ENCODE measurements around the gene ID3. TPM values are rescaled to one million over a fixed set of nuclear protein-coding genes. Genes with fewer than 3 reads are reported as not detected.

Gene ID3
- total and polyA plus RNA-seq, 12 donors = 44.7 to 217 (median 83.4) TPM

DNA sequence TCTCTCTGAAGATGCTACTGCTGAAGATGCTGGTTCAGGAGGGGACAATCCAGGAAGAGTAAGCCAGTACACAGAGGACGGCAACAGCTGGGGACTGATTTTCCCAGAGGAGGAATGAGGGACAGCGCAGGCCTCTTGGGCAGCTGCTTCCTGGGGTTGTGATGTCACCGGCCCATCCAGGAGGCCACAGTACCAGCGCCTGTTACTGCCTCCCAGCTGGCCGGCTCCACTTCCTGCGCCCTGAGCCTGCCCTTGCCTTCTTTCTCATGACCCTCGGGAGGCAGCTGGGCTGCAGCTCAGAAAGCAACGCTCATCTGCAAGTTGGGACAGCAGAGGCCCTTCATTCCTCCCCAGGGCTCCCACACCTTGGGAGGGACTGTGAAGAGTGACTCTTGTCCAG lies 21.9 kb upstream of the ID3 start:
- TF ChIP-seq, protein P1, sequence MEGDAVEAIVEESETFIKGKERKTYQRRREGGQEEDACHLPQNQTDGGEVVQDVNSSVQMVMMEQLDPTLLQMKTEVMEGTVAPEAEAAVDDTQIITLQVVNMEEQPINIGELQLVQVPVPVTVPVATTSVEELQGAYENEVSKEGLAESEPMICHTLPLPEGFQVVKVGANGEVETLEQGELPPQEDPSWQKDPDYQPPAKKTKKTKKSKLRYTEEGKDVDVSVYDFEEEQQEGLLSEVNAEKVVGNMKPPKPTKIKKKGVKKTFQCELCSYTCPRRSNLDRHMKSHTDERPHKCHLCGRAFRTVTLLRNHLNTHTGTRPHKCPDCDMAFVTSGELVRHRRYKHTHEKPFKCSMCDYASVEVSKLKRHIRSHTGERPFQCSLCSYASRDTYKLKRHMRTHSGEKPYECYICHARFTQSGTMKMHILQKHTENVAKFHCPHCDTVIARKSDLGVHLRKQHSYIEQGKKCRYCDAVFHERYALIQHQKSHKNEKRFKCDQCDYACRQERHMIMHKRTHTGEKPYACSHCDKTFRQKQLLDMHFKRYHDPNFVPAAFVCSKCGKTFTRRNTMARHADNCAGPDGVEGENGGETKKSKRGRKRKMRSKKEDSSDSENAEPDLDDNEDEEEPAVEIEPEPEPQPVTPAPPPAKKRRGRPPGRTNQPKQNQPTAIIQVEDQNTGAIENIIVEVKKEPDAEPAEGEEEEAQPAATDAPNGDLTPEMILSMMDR (IDR thresholded peaks at IDR 0.05) = no peak
- WGBS, 2 donors = 45 to 52% methylated on average over 8 of the region's 8 CpGs

DNA sequence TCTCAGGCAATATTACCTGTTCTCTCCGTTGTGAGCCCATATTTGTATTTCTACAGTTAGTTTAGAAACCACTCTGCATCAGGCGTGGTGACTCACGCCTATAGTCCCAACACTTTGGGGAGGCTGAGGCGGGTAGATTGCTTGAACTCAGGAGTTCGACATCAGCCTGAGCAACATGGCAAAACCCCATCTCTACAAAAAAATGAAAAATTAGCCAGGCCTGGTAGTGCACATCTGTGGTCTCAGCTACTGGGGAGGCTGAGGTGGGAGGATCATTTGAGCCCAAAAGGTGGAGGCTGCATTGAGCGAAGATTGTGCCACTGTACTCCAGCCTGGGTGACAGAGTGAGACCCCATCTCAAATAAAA lies 19.7 kb upstream of the ID3 start:
- ATAC-seq (no peak), DNase-seq (no peak)
- Histone ChIP-seq H3K27ac (peak overlapping the region in 7 of 10 donors; percentile 26 to 86 (median 82)), H3K4me3 (no peak overlapping the region), H3K4me1 (peaks cover 14 to 59% (median 34%) of the 10 kb centered on the region in 9 donors), H3K36me3 (no peaks in the 10 kb centered on the region), H3K9me3 (no peaks in the 10 kb centered on the region), H3K27me3 (no peaks in the 10 kb centered on the region)
- 94 to 95% methylated on average over 6 of the region's 6 CpGs for WGBS, 2 donors
- TF ChIP-seq, protein P1 (IDR thresholded peaks at IDR 0.05) = no peak
- intact Hi-C loops (cut with DNase I) = no loop called here

More for the DNA sequence above, 21.9 kb upstream of the ID3 start:
- peak; percentile 75 to 78 for DNase-seq
- intact Hi-C loops (cut with DNase I) = no loop called here
- no peaks in the 10 kb centered on the region for H3K27me3 ChIP-seq
- no peaks in the 10 kb centered on the region for H3K9me3 ChIP-seq
- peaks cover 8 to 46% (median 26%) of the 10 kb centered on the region in 9 donors for H3K4me1 ChIP-seq
- ATAC-seq = peak; percentile 68 to 83 (median 78)
- H3K36me3 ChIP-seq = no peaks in the 10 kb centered on the region
- no peak overlapping the region for H3K4me3 ChIP-seq
- peak overlapping the region in 8 of 10 donors; percentile 21 to 83 (median 54) for H3K27ac ChIP-seq

DNA sequence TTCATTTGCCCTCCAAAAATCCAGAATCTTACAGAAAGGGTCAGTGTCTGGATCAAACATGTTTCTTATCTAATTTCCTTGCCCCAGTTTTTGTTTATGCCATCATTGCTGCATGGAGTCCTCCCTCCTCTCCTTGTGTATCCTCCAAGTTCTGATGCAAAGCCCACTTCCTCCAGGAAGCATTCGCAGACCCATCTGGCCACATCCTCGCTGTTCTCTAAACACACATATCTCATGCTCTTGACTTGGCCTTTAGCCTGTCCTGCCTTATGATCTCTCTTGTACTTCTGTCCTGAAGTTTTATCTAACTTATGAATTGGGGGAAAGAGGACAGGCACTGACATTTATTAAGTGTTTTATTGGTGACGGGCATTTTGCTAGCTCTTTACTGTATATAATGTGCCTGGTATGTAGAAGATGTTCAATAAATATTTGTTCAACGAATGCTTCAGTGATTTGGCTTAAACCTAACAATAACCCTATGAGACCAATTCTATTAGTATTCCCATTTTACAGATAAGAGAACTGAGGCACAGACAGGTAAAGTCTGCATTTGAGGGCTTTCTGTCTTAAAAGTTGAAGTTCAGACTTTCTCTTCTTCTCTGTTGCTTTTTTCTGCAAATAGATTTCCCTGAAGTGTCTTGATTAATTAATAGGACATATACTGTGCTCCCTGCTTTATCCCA lies 19.2 kb upstream of the ID3 start:
- TF ChIP-seq, protein P1 (IDR thresholded peaks at IDR 0.05) = no peak
- Histone ChIP-seq H3K27me3 (no peaks in the 10 kb centered on the region), H3K4me3 (no peak overlapping the region), H3K9me3 (no peaks in the 10 kb centered on the region), H3K36me3 (no peaks in the 10 kb centered on the region), H3K4me1 (peaks cover 14 to 59% (median 34%) of the 10 kb centered on the region in 9 donors), H3K27ac (peak overlapping the region in 9 of 10 donors; percentile 62 to 86 (median 82))
- no peak for ATAC-seq
- intact Hi-C loops (cut with DNase I) = no loop called here
- DNase-seq = no peak
- WGBS, 2 donors = 61 to 73% methylated on average over 4 of the region's 4 CpGs

DNA sequence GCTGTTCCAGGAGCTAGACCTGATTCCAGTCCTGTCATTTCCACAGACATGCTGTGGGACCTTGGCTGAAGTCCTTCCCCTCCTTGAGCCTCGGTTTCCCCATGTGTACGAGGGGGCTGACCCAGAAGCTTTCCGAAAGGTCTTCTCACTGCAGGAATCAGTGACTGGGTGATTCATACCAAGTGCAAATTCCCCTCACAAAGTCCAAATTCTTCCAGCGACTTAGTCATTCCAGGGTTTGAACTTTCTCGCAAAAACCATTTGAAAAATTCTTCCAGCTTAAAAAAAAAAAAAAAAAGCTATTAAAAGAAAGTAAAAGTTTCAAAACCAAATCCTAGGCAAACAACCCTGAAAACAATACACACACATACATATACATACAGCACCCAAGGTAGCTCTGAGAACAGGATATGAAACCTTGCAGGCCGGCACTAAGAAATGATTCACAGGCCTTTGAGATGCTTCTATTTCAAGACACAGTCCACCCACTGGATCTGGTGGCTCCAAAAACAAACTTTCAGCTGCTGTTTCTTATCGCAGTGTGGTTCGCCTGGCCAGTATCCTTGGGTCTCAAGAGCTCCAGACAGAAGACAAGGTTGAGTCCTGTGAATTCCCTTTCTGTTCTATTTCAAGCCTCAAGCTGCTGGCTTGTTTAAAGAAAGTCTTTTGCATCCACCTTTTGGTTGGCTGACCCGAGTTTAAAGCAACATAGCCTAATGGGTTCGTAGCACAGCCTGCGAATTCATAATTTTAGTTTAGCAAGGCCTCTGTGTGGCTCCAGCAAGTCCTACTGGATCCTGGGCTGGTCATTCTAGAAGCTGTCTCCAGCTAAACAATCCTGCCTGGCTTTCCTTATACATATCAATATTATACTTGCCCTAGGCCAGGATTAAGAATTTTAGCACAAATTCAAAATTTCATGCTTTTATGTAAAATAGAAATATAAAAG lies 18.0 kb upstream of the ID3 start:
- ATAC-seq (peak; percentile 68 to 83 (median 74)), DNase-seq (peak in 1 of 2 donors; percentile 72)
- peaks cover 14 to 59% (median 34%) of the 10 kb centered on the region in 9 donors for H3K4me1 ChIP-seq
- H3K36me3 ChIP-seq = no peaks in the 10 kb centered on the region
- peak overlapping the region; percentile 62 to 86 (median 82) for H3K27ac ChIP-seq
- peak overlapping the region in 7 of 10 donors; percentile 4 to 32 (median 27) for H3K4me3 ChIP-seq
- TF ChIP-seq, protein P1 (IDR thresholded peaks at IDR 0.05) = no peak
- intact Hi-C loops (cut with DNase I) = no loop called here
- no peaks in the 10 kb centered on the region for H3K9me3 ChIP-seq
- H3K27me3 ChIP-seq = no peaks in the 10 kb centered on the region
- WGBS, 2 donors = 41 to 42% methylated on average over 11 of the region's 11 CpGs
